SIG-M5 treated with dmso at 0.1 percent for 504 hours (cell line): ENCODE results near the gene STK17B.
A peak's percentile ranks its signal among the peaks of the same experiment; 100 is the strongest.
"Not testable (repeated sequence)": the region's sequence is repeated elsewhere in the genome, so short reads cannot be mapped to it uniquely, and the experiment has no call there.

Experiments used
- DNase-seq: peaks from one replicate; lab custom pipeline; 2025; ENCODE audit not compliant: unreplicated experiment; lab: John Stamatoyannopoulos, UW

The STK17B gene

DNA sequence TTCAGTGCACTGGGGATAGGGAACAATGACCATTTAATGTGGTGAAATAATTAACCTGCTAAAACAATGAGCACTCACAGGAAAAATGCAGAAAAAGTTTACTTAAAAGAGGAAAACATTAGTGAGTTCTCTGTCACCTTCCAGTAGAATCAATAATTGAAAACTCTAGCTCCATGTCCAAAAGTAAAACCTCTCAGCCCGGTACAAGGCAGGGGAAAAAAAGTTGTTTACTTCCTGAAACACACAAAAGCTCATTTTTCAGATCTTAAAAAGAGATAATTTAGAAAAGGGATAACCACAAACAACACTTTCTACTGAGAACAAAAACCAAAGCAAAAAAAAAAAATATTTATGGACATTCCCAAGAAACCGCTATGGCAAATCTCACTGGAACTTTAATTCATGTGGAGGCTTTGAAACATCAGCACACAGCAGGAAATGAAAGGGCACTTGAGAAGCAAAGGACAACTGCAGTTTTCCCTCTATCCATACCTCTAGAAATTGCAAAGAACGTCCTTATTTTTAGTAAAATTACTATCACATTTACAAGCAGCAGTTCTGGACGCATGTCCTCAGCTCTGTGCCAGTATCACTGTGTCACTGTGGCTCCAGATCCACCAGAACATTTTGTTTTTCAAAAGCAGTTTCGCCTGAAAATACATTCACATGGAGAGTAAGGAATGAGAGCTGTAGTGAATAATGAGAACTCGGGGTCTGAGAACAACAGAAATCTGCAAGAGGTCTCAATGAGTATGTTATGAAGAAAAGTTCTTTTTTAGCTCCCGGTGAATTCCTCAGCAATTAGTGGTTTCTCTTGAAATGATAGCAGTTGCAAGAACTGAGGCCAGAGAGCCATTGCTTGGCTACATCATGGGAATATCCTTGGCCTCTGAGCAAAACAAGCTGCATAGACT lies 58.1 kb downstream of the STK17B start:
- no peak for DNase-seq

DNA sequence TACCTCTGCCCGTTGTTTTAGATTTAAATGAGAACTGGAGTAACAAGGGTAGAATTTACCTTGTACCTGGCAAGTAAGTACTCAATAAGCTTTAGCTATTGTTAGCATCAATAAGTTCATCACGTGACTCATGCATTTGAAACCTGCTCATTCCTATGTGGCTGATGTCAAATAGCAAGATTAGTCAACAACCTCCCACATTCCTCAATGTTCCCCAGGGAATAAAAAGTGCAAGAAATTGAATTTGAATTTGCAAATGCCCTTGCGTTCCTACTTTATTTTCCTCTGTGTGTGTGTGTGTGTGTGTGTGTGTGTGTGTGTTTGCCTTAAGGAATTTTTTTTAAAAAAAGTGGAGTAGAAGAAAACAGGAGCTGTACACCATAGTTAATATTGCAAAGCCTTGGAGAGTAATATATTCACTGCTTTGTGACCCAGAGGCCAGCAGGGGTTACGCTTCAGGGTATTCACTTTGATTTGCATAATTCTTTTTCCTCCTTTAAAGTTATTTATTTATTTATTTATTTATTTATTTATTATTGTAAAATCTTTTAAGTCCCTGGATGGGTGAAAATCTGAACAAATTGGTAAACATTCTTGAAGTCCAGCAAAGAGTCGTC lies 58.9 kb downstream of the STK17B start:
- DNase-seq, result no peak

DNA sequence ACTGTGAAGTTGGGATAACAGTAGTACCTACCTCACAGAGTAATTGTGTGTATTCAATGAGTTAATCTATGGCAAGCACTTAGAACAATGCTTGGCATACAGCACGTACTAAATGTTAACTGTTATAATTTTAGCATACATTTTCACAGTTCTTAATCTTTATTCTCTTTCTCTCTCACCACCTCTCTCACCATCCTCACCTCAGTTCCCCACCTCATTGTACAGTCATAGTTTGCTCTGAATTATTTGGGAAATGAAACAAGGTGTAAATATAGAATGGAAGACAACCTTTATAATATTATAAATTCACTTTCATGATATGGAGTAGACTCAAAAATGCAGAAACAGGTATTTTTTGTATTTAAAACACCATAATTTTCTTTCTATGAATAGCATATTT lies 62.8 kb downstream of the STK17B start:
- DNase-seq, result no peak

DNA sequence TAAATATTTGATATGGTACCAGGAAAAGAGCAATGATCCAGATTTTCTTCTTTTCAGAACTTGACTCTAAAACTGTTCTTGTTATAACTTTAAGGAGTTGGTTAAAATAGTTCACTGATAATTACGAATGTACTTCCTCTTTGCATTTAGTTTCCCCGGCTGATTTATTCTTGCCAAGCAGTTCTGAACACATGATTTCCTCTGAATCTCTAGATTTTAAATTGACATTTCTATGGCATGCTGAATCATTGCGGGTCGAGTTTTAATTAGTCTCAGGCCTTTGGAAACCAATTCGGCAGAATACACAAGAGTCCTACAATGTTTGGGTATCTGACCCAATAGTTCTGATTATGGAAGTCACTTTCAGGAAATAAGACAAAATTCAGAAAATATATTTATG lies 65.4 kb downstream of the STK17B start:
- DNase-seq, result peak; percentile 25

- no peak for DNase-seq
Observed at GRCh38 chr2:196104066-196104465, 67.3 kb downstream of the STK17B start.

GRCh38 chr2:196103626-196104025 lies 67.8 kb downstream of the STK17B start:
- DNase-seq, result no peak

- DNase-seq, result peak; percentile 25
Observed at GRCh38 chr2:196101325-196101991, 69.9 kb downstream of the STK17B start.

DNA sequence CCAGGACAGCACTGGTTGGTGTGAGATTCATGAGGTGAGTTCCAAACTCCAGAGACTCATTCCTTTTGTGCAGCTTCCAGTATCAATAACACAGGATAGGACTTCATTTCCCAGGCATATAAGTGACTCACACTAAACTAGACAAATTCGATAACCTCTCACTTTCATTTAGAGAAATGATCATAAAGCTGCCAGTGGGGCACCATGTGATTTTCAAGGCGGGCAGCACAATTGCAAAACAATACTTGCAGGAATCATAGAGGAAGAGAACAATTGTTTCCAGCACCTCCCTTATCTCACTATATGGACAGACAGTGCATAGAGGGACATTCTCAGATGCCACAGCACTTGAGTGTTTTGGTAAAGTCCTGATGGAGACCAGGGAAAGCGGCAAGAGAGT lies 71.5 kb downstream of the STK17B start:
- no peak for DNase-seq

- no peak for DNase-seq
Observed at GRCh38 chr2:196097864-196098660, 73.3 kb downstream of the STK17B start.

DNA sequence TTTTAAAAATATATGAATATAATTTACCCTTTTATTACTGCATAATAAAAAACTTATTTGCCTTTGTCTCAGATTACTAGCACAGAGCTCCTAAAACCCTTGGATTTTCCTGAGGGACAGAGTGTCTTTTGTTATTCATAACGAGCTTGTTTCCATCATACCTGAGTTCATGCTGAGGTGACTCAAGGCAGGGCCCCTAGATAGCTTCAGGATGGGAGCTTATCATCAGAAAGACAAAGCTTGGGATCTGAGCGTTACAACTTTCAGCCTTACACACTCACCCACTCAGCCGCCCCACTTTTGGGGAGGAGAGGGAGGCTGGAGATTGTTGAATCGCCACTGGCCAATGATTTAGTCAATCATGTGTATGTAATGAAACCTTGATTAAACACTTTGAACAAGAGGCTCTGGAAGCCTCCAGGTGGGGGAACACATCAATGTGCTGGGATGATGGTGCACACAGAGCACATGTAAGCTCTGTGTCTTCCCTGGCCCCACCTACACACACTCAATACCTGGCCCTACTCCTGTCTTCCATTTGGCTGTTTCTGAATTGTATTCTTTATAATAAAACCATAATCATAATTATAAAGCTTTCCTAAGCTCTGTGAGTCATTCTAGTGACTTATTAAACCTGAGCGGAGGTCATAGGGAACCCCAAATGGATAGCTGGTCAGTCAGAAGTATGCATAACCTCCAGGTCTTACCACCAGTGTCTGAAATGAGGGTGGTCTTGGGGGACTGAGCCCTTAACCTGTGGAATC lies 74.2 kb downstream of the STK17B start:
- DNase-seq, result no peak

DNA sequence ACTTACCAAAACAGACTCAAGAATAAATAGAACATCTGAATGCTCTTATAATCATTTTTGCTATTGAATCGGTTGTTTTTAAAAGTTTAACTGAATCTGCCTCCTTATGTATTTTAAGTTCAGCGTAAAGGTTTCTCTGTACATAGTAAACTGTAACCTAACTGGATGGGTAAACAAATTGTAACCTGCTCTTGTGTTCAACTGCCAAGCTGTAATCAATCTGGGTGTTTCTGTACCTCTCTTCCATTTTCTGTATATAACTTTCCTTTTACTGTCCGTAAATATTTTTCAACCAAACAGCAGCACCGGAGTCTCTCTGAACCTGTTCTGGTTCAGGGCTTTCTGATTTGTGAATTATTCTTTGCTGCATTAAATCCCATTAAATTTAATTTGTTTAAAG lies 75.1 kb downstream of the STK17B start:
- no peak for DNase-seq

- DNase-seq, result not testable (repeated sequence)
Observed at GRCh38 chr2:196089448-196089847, 81.9 kb downstream of the STK17B start.

GRCh38 chr2:196088203-196088602 lies 83.2 kb downstream of the STK17B start:
- no peak for DNase-seq

DNA sequence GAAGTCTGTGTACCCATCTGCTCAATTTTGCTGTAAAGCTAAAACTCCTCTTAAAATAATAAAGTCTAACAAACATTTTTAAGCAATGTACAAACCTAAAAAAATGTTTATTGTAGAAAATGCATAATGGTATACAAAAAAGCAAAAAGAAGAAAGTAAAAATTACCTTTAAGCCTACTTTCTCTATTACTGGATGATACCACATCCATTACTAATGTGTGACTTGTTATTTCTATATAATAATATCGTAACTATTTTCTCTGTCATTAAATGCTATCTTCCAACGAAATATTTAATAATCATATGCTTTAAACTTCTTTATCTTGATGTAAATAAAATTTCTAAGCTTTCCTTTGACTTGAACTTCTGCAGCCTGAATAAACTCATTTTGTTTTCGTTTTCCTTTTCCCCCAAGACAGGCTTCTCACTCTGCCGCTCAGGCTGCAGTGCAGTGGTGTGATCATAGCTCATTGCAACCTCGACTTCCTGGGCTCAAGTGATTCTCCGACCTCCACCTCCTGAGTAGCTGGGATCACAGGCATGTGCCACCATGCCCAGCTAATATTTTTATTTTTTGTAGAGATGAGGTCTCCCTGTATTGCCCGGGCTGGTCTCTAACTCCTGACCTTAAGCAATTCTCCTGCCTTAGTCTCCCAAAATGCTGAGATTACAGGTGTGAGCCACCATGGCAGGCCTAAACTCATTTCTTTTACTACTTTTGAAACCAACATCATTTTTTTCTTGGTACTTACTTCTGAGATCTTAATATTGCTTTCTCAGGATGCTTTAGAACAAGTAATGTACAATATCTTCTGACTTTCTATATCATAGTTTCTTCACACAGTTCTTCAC lies 84.6 kb downstream of the STK17B start:
- DNase-seq, result no peak

DNA sequence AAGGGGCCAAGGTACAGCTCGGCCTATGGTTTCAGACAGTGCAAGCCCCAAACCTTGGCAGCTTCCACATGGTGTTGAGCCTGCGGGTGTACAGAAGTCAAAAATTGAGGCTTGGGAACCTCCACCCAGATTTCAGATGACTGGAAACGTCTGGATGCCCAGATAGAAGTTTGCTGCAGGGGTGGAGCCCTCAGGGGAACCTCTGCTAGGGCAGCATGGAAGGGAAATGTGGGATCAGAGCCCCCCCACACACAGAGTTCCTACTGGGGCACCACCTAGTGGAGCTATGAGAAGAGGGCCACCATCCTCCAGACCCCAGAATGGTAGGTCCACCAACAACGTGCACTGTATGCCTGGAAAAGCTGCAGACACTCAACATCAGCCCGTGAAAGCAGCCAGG lies 87.8 kb downstream of the STK17B start:
- DNase-seq, result no peak
